Endothelial cell of umbilical vein (primary cell): Measurements from ENCODE around the gene CEP128.

Source experiments
- POLR2A ChIP-seq: IDR thresholded peaks from 2 replicates; pipeline ENCODE4 v1.6.1; 2012; ENCODE audit warnings: low read depth, mild to moderate bottlenecking, control low read depth, low read length
- POLR2AphosphoS5 ChIP-seq: IDR thresholded peaks from 2 replicates; pipeline ENCODE4 v1.6.1; 2012; ENCODE audit warnings: low read depth, mild to moderate bottlenecking, control low read depth, low read length, moderate library complexity; ENCODE audit not compliant: insufficient read depth
- TF ChIP-seq, protein P1 (sequence below), 2 donors: IDR thresholded peaks; 1 replicate in 1 of 2; 2 replicates in 1 of 2; pipeline ENCODE4 v1.5.1; 2011; ENCODE audit warnings: low read length in 2 of 2, mild to moderate bottlenecking in 2 of 2, moderate library complexity in 2 of 2, control low read depth in 1 of 2, inconsistent platforms in 1 of 2, low read depth in 1 of 2; ENCODE audit not compliant: insufficient read depth in 1 of 2; ENCODE audit errors: extremely low read depth in 1 of 2

DNA sequence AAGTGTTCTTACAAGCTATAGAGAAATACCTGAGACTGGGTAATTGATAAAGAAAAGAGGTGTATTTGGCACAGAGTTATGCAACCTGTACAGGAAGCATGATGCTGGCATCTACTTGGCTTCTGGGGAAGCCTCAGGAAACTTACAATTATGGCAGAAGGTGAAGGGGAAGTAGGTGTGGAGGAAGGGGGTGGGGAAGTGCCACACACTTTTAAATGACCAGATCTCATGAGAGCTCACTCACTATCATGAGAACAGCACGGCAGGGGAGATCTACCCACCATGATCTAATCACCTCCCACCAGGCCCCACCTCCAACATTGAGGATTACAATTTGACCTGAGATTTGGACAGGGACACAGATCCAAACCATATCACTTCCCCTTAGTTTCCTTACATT, 46.7 kb upstream of the CEP128 start:
- TF ChIP-seq, protein P1, sequence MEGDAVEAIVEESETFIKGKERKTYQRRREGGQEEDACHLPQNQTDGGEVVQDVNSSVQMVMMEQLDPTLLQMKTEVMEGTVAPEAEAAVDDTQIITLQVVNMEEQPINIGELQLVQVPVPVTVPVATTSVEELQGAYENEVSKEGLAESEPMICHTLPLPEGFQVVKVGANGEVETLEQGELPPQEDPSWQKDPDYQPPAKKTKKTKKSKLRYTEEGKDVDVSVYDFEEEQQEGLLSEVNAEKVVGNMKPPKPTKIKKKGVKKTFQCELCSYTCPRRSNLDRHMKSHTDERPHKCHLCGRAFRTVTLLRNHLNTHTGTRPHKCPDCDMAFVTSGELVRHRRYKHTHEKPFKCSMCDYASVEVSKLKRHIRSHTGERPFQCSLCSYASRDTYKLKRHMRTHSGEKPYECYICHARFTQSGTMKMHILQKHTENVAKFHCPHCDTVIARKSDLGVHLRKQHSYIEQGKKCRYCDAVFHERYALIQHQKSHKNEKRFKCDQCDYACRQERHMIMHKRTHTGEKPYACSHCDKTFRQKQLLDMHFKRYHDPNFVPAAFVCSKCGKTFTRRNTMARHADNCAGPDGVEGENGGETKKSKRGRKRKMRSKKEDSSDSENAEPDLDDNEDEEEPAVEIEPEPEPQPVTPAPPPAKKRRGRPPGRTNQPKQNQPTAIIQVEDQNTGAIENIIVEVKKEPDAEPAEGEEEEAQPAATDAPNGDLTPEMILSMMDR (IDR thresholded peaks at IDR 0.05; ENCODE audit: extremely low read depth in 1 of 2, insufficient read depth in 1 of 2, low read depth in 1 of 2, low read length in 2 of 2): no peak
- no peak for TF ChIP-seq POLR2A
- no peak for TF ChIP-seq POLR2AphosphoS5
